Liver (tissue), 9 donors: ENCODE results near the gene TMEM87B. TPM values are rescaled to one million over a fixed set of nuclear protein-coding genes. Genes with fewer than 3 reads are reported as not detected.

ENCODE experiments used
- DNase-seq: peaks from one replicate; pipeline ENCODE4 v3.0.0-alpha.2; 2017; ENCODE audit warnings: low spot score
- H3K27ac ChIP-seq, 2 donors: one replicate each; pipeline ENCODE4 v1.7.0; 2013; ENCODE audit warnings: inconsistent platforms in 2 of 2, low read length in 2 of 2, control low read depth in 1 of 2, low read depth in 1 of 2, mild to moderate bottlenecking in 1 of 2
- H3K27me3 ChIP-seq, 4 donors: one replicate each; pipeline versions ENCODE4 v1.6.1 to v1.7.0; 2013; ENCODE audit warnings: low read length in 3 of 4, inconsistent platforms in 1 of 4, mild to moderate bottlenecking in 1 of 4, moderate library complexity in 1 of 4; ENCODE audit not compliant: control insufficient read depth in 4 of 4, insufficient read depth in 4 of 4
- H3K36me3 ChIP-seq, 4 donors: one replicate each; pipeline versions ENCODE4 v1.6.1 to v1.7.0; 2013; ENCODE audit warnings: low read length in 3 of 4, mild to moderate bottlenecking in 3 of 4, low read depth in 1 of 4, moderate library complexity in 1 of 4; ENCODE audit not compliant: control insufficient read depth in 4 of 4, insufficient read depth in 3 of 4
- H3K4me1 ChIP-seq, 4 donors: one replicate each; pipeline versions ENCODE4 v1.6.1 to v1.7.0; 2013; ENCODE audit warnings: low read length in 3 of 4, mild to moderate bottlenecking in 3 of 4, moderate library complexity in 1 of 4; ENCODE audit not compliant: control insufficient read depth in 4 of 4, insufficient read depth in 4 of 4
- H3K4me3 ChIP-seq, 3 donors: one replicate each; pipeline versions ENCODE4 v1.6.1 to v1.7.0; 2013; ENCODE audit warnings: low read length in 3 of 3, control low read depth in 1 of 3, low read depth in 1 of 3, mild to moderate bottlenecking in 1 of 3
- H3K9ac ChIP-seq, 2 donors: one replicate each; pipeline ENCODE4 v1.7.0; 2013; ENCODE audit warnings: low read length in 2 of 2, mild to moderate bottlenecking in 2 of 2, moderate library complexity in 2 of 2, control low read depth in 1 of 2, low read depth in 1 of 2
- H3K9me3 ChIP-seq, 4 donors: one replicate each; pipeline versions ENCODE4 v1.6.1 to v1.7.0; 2013; ENCODE audit warnings: low read length in 3 of 4; ENCODE audit not compliant: control insufficient read depth in 4 of 4
- EGR1 ChIP-seq, 2 donors: IDR thresholded peaks; 2 replicates each; pipeline ENCODE4 v1.6.1; 2016 to 2018; ENCODE audit warnings: antibody characterized with exemption in 2 of 2, low read depth in 2 of 2
- FOXA1 ChIP-seq: IDR thresholded peaks from 2 replicates; pipeline ENCODE4 v1.6.1; 2016; ENCODE audit warnings: antibody characterized with exemption
- FOXA2 ChIP-seq: IDR thresholded peaks from 2 replicates; pipeline ENCODE4 v1.6.1; 2016; ENCODE audit warnings: antibody characterized with exemption
- GABPA ChIP-seq, 2 donors: IDR thresholded peaks in 1 of 2; conservative IDR thresholded peaks in 1 of 2; 2 replicates each; pipeline ENCODE4 v1.6.1; 2016; ENCODE audit warnings: antibody characterized with exemption in 2 of 2, mild to moderate bottlenecking in 1 of 2, moderate library complexity in 1 of 2
- HNF4A ChIP-seq, 2 donors: conservative IDR thresholded peaks; 2 replicates each; pipeline ENCODE4 v1.6.1; 2016; ENCODE audit warnings: antibody characterized with exemption in 2 of 2, mild to moderate bottlenecking in 2 of 2
- HNF4G ChIP-seq: IDR thresholded peaks from 2 replicates; pipeline ENCODE4 v1.6.1; 2016; ENCODE audit warnings: antibody characterized with exemption
- JUND ChIP-seq, 2 donors: IDR thresholded peaks; 2 replicates each; pipeline ENCODE4 v1.6.1; 2016; ENCODE audit warnings: antibody characterized with exemption in 2 of 2
- RAD21 ChIP-seq, 2 donors: IDR thresholded peaks; 2 replicates each; pipeline ENCODE4 v1.6.1; 2016; ENCODE audit warnings: antibody characterized with exemption in 2 of 2, mild to moderate bottlenecking in 2 of 2
- RXRA ChIP-seq, 2 donors: IDR thresholded peaks; 2 replicates each; pipeline ENCODE4 v1.6.1; 2017 to 2018; ENCODE audit warnings: antibody characterized with exemption in 2 of 2, mild to moderate bottlenecking in 1 of 2
- SP1 ChIP-seq: IDR thresholded peaks from 2 replicates; pipeline ENCODE4 v1.6.1; 2018; ENCODE audit warnings: antibody characterized with exemption, mild to moderate bottlenecking
- TAF1 ChIP-seq: conservative IDR thresholded peaks from 2 replicates; pipeline ENCODE4 v1.6.1; 2016; ENCODE audit warnings: antibody characterized with exemption, mild to moderate bottlenecking
- YY1 ChIP-seq: IDR thresholded peaks from 2 replicates; pipeline ENCODE4 v1.6.1; 2016; ENCODE audit warnings: antibody characterized with exemption, mild to moderate bottlenecking
- WGBS: extraction: QIAGEN DNeasy Blood & Tissue Kit; methylation state at CpG from one replicate; pipeline ENCODE4 v1.1.7; 2013; 5-methylcytosine and 5-hydroxymethylcytosine counted together
- polyA plus RNA-seq, 2 donors: library from polyadenylated mRNA; stranded (reverse) in 1 of 2; unstranded in 1 of 2; fragments of 200-250 nt in 1 of 2; fragments of >200 nt in 1 of 2; fragmentation: Nextera tagmentation in 1 of 2; extraction: Ambion mirVana in 1 of 2; gene quantifications; one replicate each; pipeline versions ENCODE4 v1.2.1 to v1.2.3, GENCODE V29; 2013 to 2015
- total RNA-seq, 2 donors: library from RNA; depleted of rRNA; stranded (reverse); fragments of >200 nt; gene quantifications; one replicate each; pipeline ENCODE4 v1.2.3, GENCODE V29; 2014
- TF ChIP-seq, protein P1 (sequence below): fragments of 150-350 bp; IDR thresholded peaks from 2 replicates; pipeline ENCODE4 v1.5.1; 2017; ENCODE audit warnings: improper control_type of control experiment, low read depth, low read length; ENCODE audit not compliant: missing input control
- TF ChIP-seq, protein P2 (sequence below): IDR thresholded peaks from 2 replicates; pipeline ENCODE4 v1.6.1; 2016; ENCODE audit warnings: antibody characterized with exemption
- TF ChIP-seq, protein P3 (sequence below): IDR thresholded peaks from 2 replicates; pipeline ENCODE4 v1.6.1; 2016; ENCODE audit warnings: antibody characterized with exemption, mild to moderate bottlenecking
- donor health status: healthy.
- donor health status: healthy.
- donor health status: healthy.
- donor health status: healthy.
- donor health status: healthy.

TMEM87B gene
- total and polyA plus RNA-seq, 4 donors = 3.6 to 10.1 (median 6.0) TPM

DNA sequence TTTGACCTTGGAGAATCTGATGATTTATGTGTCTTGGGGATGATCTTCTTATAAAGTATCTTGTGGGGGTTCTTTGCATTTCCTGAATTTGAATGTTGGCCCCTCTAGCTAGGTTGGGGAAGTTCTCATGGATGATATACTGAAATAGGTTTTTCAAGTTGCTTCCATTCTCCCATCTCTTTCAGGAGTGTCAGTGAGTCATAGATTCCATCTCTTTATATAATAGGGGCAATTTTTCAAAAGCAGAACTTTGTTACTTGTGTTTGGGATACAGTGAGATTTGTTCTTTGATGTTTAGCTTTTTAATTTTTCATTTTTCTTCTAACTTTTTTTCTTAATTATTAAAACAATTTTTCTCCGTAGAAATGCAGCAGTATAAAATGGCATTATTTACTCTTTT is 19.4 kb downstream of the TMEM87B start:
- Histone ChIP-seq H3K27ac (no peak overlapping the region), H3K9ac (no peak overlapping the region), H3K9me3 (no peaks in the 10 kb centered on the region), H3K27me3 (no peaks in the 10 kb centered on the region), H3K4me1 (no peaks in the 10 kb centered on the region), H3K4me3 (no peak overlapping the region), H3K36me3 (peaks cover 0 to 3% (median 0%) of the 10 kb centered on the region in 4 donors)
- TF ChIP-seq SP1 = no peak
- TF ChIP-seq RXRA (IDR thresholded peaks at IDR 0.05) = no peak
- no peak for TF ChIP-seq HNF4A (conservative IDR thresholded peaks at IDR 0.05)
- no peak for TF ChIP-seq JUND (IDR thresholded peaks at IDR 0.05)
- TF ChIP-seq, protein P1, sequence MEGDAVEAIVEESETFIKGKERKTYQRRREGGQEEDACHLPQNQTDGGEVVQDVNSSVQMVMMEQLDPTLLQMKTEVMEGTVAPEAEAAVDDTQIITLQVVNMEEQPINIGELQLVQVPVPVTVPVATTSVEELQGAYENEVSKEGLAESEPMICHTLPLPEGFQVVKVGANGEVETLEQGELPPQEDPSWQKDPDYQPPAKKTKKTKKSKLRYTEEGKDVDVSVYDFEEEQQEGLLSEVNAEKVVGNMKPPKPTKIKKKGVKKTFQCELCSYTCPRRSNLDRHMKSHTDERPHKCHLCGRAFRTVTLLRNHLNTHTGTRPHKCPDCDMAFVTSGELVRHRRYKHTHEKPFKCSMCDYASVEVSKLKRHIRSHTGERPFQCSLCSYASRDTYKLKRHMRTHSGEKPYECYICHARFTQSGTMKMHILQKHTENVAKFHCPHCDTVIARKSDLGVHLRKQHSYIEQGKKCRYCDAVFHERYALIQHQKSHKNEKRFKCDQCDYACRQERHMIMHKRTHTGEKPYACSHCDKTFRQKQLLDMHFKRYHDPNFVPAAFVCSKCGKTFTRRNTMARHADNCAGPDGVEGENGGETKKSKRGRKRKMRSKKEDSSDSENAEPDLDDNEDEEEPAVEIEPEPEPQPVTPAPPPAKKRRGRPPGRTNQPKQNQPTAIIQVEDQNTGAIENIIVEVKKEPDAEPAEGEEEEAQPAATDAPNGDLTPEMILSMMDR = no peak
- TF ChIP-seq GABPA (IDR thresholded peaks at IDR 0.05 in 1 of 2, conservative IDR thresholded peaks at IDR 0.05 in 1 of 2) = no peak
- TF ChIP-seq YY1 = no peak
- no peak for TF ChIP-seq HNF4G
- TF ChIP-seq RAD21 (IDR thresholded peaks at IDR 0.05) = no peak
- no peak for TF ChIP-seq EGR1 (IDR thresholded peaks at IDR 0.05; ENCODE audit: low read depth in 2 of 2)
- no peak for TF ChIP-seq FOXA1
- no peak for TF ChIP-seq FOXA2
- TF ChIP-seq, protein P2, sequence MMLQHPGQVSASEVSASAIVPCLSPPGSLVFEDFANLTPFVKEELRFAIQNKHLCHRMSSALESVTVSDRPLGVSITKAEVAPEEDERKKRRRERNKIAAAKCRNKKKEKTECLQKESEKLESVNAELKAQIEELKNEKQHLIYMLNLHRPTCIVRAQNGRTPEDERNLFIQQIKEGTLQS = no peak
- TF ChIP-seq TAF1 = no peak
- DNase-seq = no peak
- WGBS = 94% methylated on average over 1 of the region's 1 CpG

DNA sequence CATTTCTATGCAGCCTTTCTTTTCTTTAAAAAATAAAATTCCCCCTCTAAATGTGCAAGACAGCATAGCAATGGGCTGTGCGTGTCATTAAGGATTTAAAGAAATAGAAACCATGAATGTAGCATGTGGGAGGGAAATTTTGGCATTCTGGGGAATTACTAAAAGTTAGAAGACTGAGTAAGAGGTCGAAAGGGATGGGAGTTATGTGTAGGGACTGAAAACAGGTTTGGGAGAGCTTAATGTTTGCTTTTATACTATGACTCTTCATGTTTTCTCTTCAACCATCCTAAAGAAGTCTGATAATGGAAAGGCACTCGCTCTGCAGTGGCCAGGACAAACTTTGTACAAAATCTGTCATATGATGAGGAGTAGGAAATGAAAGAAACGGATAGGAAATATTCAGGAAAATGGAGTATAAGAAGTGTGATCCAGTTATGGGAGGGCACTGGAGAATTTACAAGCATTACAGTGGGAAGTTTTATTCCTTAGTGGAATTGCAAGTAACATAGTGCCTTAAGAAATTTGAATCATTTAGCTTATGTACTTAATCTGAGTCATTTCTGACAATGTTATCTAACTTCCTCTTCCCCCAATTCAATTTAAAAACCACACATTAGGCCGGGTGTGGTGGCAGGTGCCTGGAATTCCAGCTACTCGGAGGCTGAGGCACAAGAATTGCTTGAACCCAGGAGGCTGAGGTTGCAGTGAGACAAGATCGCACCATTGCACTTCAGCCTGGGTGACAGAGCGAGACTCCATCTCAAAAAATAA is 20.6 kb downstream of the TMEM87B start:
- 81% methylated on average over 8 of the region's 8 CpGs for WGBS
- Histone ChIP-seq H3K9me3 (no peaks in the 10 kb centered on the region), H3K9ac (no peak overlapping the region), H3K27ac (no peak overlapping the region), H3K27me3 (no peaks in the 10 kb centered on the region), H3K36me3 (peaks cover 0 to 3% (median 0%) of the 10 kb centered on the region in 4 donors), H3K4me1 (no peaks in the 10 kb centered on the region), H3K4me3 (no peak overlapping the region)
- DNase-seq = no peak
- TF ChIP-seq, protein P1 = no peak
- no peak for TF ChIP-seq SP1
- TF ChIP-seq YY1 = no peak
- no peak for TF ChIP-seq RXRA (IDR thresholded peaks at IDR 0.05)
- no peak for TF ChIP-seq FOXA1
- TF ChIP-seq RAD21 (IDR thresholded peaks at IDR 0.05) = no peak
- TF ChIP-seq, protein P3, sequence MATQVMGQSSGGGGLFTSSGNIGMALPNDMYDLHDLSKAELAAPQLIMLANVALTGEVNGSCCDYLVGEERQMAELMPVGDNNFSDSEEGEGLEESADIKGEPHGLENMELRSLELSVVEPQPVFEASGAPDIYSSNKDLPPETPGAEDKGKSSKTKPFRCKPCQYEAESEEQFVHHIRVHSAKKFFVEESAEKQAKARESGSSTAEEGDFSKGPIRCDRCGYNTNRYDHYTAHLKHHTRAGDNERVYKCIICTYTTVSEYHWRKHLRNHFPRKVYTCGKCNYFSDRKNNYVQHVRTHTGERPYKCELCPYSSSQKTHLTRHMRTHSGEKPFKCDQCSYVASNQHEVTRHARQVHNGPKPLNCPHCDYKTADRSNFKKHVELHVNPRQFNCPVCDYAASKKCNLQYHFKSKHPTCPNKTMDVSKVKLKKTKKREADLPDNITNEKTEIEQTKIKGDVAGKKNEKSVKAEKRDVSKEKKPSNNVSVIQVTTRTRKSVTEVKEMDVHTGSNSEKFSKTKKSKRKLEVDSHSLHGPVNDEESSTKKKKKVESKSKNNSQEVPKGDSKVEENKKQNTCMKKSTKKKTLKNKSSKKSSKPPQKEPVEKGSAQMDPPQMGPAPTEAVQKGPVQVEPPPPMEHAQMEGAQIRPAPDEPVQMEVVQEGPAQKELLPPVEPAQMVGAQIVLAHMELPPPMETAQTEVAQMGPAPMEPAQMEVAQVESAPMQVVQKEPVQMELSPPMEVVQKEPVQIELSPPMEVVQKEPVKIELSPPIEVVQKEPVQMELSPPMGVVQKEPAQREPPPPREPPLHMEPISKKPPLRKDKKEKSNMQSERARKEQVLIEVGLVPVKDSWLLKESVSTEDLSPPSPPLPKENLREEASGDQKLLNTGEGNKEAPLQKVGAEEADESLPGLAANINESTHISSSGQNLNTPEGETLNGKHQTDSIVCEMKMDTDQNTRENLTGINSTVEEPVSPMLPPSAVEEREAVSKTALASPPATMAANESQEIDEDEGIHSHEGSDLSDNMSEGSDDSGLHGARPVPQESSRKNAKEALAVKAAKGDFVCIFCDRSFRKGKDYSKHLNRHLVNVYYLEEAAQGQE = no peak
- no peak for TF ChIP-seq GABPA (IDR thresholded peaks at IDR 0.05 in 1 of 2, conservative IDR thresholded peaks at IDR 0.05 in 1 of 2)
